H1 (cell line): Measurements from ENCODE around the gene DDX1. TPM values are rescaled to one million over a fixed set of nuclear protein-coding genes. Genes with fewer than 3 reads are reported as not detected.

Source experiments
- CTCF ChIA-PET: fragments of 300-600 bp; sonication (Branson Sonifier 250); formaldehyde crosslinking; loops from one replicate; lab custom pipeline; 2021; ENCODE audit not compliant: partially characterized antibody; lab: Charles Lee
- POLR2A ChIA-PET: fragments of 300-600 bp; sonication (Branson Sonifier 250); formaldehyde crosslinking; loops from one replicate; lab custom pipeline; 2021; ENCODE audit warnings: inconsistent platforms; ENCODE audit not compliant: partially characterized antibody; lab: Charles Lee
- DNase-seq, 2 experiments: peaks; one replicate each; pipeline versions ENCODE4 v3.0.0 to v3.0.0-alpha.2; 2010 to 2022; ENCODE audit warnings: low spot score in 2 of 2, low read depth in 1 of 2, mixed read lengths in 1 of 2
- FAIRE-seq: peaks from 2 replicates; lab custom pipeline; 2011; peaks lifted over from hg19 to GRCh38; lab: Jason Lieb, UNC
- H2AFZ ChIP-seq: 2 replicates; pipeline ENCODE4 v1.8.1; 2012; ENCODE audit warnings: low read length, inconsistent platforms
- H2AK5ac ChIP-seq: 2 replicates; pipeline ENCODE4 v1.6.1; 2013; ENCODE audit warnings: low read depth, low read length
- H2BK120ac ChIP-seq: replicated peaks from 2 replicates; pipeline ENCODE3; 2013; ENCODE audit warnings: low read depth, low read length, inconsistent platforms
- H2BK12ac ChIP-seq: 2 replicates; pipeline ENCODE4 v1.6.1; 2013; ENCODE audit warnings: low read depth, low read length
- H2BK15ac ChIP-seq: 2 replicates; pipeline ENCODE4 v1.6.1; 2013; ENCODE audit warnings: low read length
- H2BK20ac ChIP-seq: 2 replicates; pipeline ENCODE4 v1.6.1; 2013; ENCODE audit warnings: low read length
- H2BK5ac ChIP-seq: 2 replicates; pipeline ENCODE4 v1.6.1; 2013; ENCODE audit warnings: low read depth, low read length
- H3K14ac ChIP-seq: 2 replicates; pipeline ENCODE4 v1.6.1; 2013; ENCODE audit warnings: inconsistent platforms; ENCODE audit not compliant: insufficient read length
- H3K18ac ChIP-seq: 2 replicates; pipeline ENCODE4 v1.6.1; 2013; ENCODE audit warnings: low read length; ENCODE audit errors: extremely low read depth
- H3K23ac ChIP-seq: 2 replicates; pipeline ENCODE4 v1.6.1; 2013; ENCODE audit warnings: inconsistent platforms; ENCODE audit not compliant: insufficient read length
- H3K23me2 ChIP-seq: 2 replicates; pipeline ENCODE4 v1.6.1; 2013; ENCODE audit warnings: low read depth, low read length
- H3K27ac ChIP-seq: 2 replicates; pipeline ENCODE4 v1.6.1; 2011; ENCODE audit warnings: low read depth, low read length, inconsistent platforms
- H3K27me3 ChIP-seq, 4 experiments: replicated peaks in 1 of 4; 1 replicate in 1 of 4; 2 replicates in 3 of 4; pipeline versions ENCODE4 v1.6.1 to v1.8.1; 2011 to 2013; ENCODE audit warnings: low read length in 3 of 4, mild to moderate bottlenecking in 3 of 4, inconsistent platforms in 2 of 4, mixed read lengths in 2 of 4, moderate library complexity in 1 of 4; ENCODE audit not compliant: control insufficient read depth in 3 of 4, insufficient read depth in 3 of 4; ENCODE audit errors: extremely low read depth in 1 of 4
- H3K36me3 ChIP-seq, 4 experiments: 2 replicates each; pipeline versions ENCODE4 v1.6.1 to v1.8.1; 2011 to 2013; ENCODE audit warnings: mild to moderate bottlenecking in 4 of 4, low read length in 3 of 4, moderate library complexity in 2 of 4, control low read depth in 1 of 4, inconsistent platforms in 1 of 4; ENCODE audit not compliant: insufficient read depth in 4 of 4, control insufficient read depth in 2 of 4
- H3K4ac ChIP-seq: replicated peaks from 2 replicates; pipeline ENCODE3; 2013; ENCODE audit warnings: low read length, low read depth, mixed read lengths, inconsistent platforms; ENCODE audit not compliant: insufficient read length
- H3K4me1 ChIP-seq, 4 experiments: replicated peaks in 1 of 4; 1 replicate in 1 of 4; 2 replicates in 3 of 4; pipeline versions ENCODE4 v1.6.1 to v1.8.1; 2011 to 2013; ENCODE audit warnings: low read length in 3 of 4, inconsistent platforms in 2 of 4, mixed read lengths in 1 of 4; ENCODE audit not compliant: insufficient read depth in 4 of 4, control insufficient read depth in 3 of 4
- H3K4me2 ChIP-seq, 2 experiments: 2 replicates each; pipeline versions ENCODE4 v1.6.1 to v1.8.1; 2011 to 2013; ENCODE audit warnings: low read depth in 2 of 2, low read length in 2 of 2, control low read depth in 1 of 2, inconsistent platforms in 1 of 2, mild to moderate bottlenecking in 1 of 2; ENCODE audit not compliant: insufficient read depth in 1 of 2
- H3K4me3 ChIP-seq, 4 experiments: fragments of 200-600, 300-600 bp in 1 of 4; sonication (generic), shearing (Covaris generic), sonication (Bioruptor Twin) in 1 of 4; 2 replicates each; pipeline versions ENCODE4 v1.5.1 to v1.8.1; 2011 to 2016; ENCODE audit warnings: low read length in 4 of 4, low read depth in 3 of 4, control low read depth in 2 of 4, inconsistent platforms in 2 of 4, mild to moderate bottlenecking in 2 of 4, mixed read lengths in 1 of 4, moderate library complexity in 1 of 4; ENCODE audit not compliant: insufficient read depth in 2 of 4; ENCODE audit errors: extremely low read depth in 1 of 4
- H3K56ac ChIP-seq: replicated peaks from 2 replicates; pipeline ENCODE3; 2013; ENCODE audit warnings: low read depth, mild to moderate bottlenecking, mixed read lengths, low read length, inconsistent platforms; ENCODE audit not compliant: insufficient read length
- H3K79me1 ChIP-seq: 2 replicates; pipeline ENCODE4 v1.6.1; 2013; ENCODE audit warnings: low read depth, low read length, control low read depth
- H3K79me2 ChIP-seq, 2 experiments: 2 replicates each; pipeline versions ENCODE4 v1.6.1 to v1.8.1; 2012 to 2013; ENCODE audit warnings: low read length in 2 of 2, mild to moderate bottlenecking in 2 of 2, inconsistent platforms in 1 of 2; ENCODE audit not compliant: insufficient read depth in 2 of 2, control insufficient read depth in 1 of 2
- H3K9ac ChIP-seq, 4 experiments: replicated peaks in 1 of 4; 1 replicate in 1 of 4; 2 replicates in 3 of 4; pipeline versions ENCODE4 v1.6.1 to v1.8.1; 2011 to 2013; ENCODE audit warnings: low read depth in 3 of 4, low read length in 3 of 4, control low read depth in 2 of 4, mild to moderate bottlenecking in 2 of 4, moderate library complexity in 2 of 4, inconsistent platforms in 1 of 4; ENCODE audit errors: extremely low read depth in 1 of 4
- H3K9me3 ChIP-seq, 2 experiments: 2 replicates each; pipeline versions ENCODE4 v1.6.1 to v1.8.1; 2012 to 2013; ENCODE audit warnings: mild to moderate bottlenecking in 2 of 2, moderate library complexity in 2 of 2, control low read depth in 1 of 2, inconsistent platforms in 1 of 2, low read depth in 1 of 2, low read length in 1 of 2, mixed read lengths in 1 of 2; ENCODE audit not compliant: insufficient read depth in 2 of 2
- H4K20me1 ChIP-seq, 2 experiments: replicated peaks in 1 of 2; 2 replicates each; pipeline versions ENCODE3 to v1.8.1; 2011 to 2013; ENCODE audit warnings: inconsistent platforms in 2 of 2, low read length in 2 of 2, mild to moderate bottlenecking in 1 of 2; ENCODE audit not compliant: insufficient read depth in 2 of 2, control insufficient read depth in 1 of 2
- H4K5ac ChIP-seq: 2 replicates; pipeline ENCODE4 v1.6.1; 2013; ENCODE audit warnings: low read length, low read depth, mixed read lengths, inconsistent platforms; ENCODE audit not compliant: insufficient read length
- H4K8ac ChIP-seq: 2 replicates; pipeline ENCODE4 v1.8.0; 2013; ENCODE audit warnings: mild to moderate bottlenecking, moderate library complexity, low read length, inconsistent platforms; ENCODE audit not compliant: insufficient read depth; ENCODE audit errors: extremely low read depth
- H4K91ac ChIP-seq: replicated peaks from 2 replicates; pipeline ENCODE3; 2013; ENCODE audit warnings: low read length, mixed read lengths, inconsistent platforms; ENCODE audit not compliant: insufficient read length
- EZH2 ChIP-seq: fragments of 200-600 bp; sonication (generic); IDR thresholded peaks from 2 replicates; pipeline ENCODE4 v1.7.1; 2012; ENCODE audit warnings: low read depth, mild to moderate bottlenecking, moderate library complexity, low read length, inconsistent platforms; ENCODE audit not compliant: severe bottlenecking
- MAX ChIP-seq: IDR thresholded peaks from 2 replicates; pipeline ENCODE4 v1.6.1; 2012; ENCODE audit warnings: inconsistent platforms
- POLR2A ChIP-seq, 2 experiments: IDR thresholded peaks; 1 replicate in 1 of 2; 2 replicates in 1 of 2; pipeline ENCODE4 v1.6.1; 2011; ENCODE audit warnings: low read depth in 2 of 2, low read length in 2 of 2, mild to moderate bottlenecking in 2 of 2; ENCODE audit errors: control extremely low read depth in 1 of 2
- RAD21 ChIP-seq, 2 experiments: IDR thresholded peaks in 1 of 2; conservative IDR thresholded peaks in 1 of 2; 2 replicates each; pipeline ENCODE4 v1.6.1; 2011; ENCODE audit warnings: low read depth in 2 of 2, low read length in 2 of 2, improper control_type of control experiment in 1 of 2, inconsistent platforms in 1 of 2, mild to moderate bottlenecking in 1 of 2, moderate library complexity in 1 of 2
- RFX5 ChIP-seq: IDR thresholded peaks from 2 replicates; pipeline ENCODE4 v1.6.1; 2011; ENCODE audit warnings: low read depth, low read length, improper control_type of control experiment, borderline replicate concordance
- SAP30 ChIP-seq: fragments of 300-600 bp; sonication (generic); IDR thresholded peaks from 2 replicates; pipeline ENCODE4 v1.7.1; 2012; ENCODE audit warnings: low read length, moderate library complexity, mild to moderate bottlenecking, inconsistent platforms; ENCODE audit not compliant: insufficient read depth, insufficient replicate concordance
- SIN3A ChIP-seq, 2 experiments: IDR thresholded peaks in 1 of 2; conservative IDR thresholded peaks in 1 of 2; 2 replicates each; pipeline ENCODE4 v1.6.1; 2011 to 2012; ENCODE audit warnings: low read length in 2 of 2, improper control_type of control experiment in 1 of 2, low read depth in 1 of 2, mild to moderate bottlenecking in 1 of 2
- SIRT6 ChIP-seq: IDR thresholded peaks from one replicate; pipeline ENCODE4 v1.7.1; 2012; ENCODE audit warnings: low read length, inconsistent platforms
- SP1 ChIP-seq: IDR thresholded peaks from 2 replicates; pipeline ENCODE4 v1.6.1; 2011; ENCODE audit warnings: low read depth, low read length
- TAF1 ChIP-seq: IDR thresholded peaks from 2 replicates; pipeline ENCODE4 v1.6.1; 2011; ENCODE audit warnings: mild to moderate bottlenecking, low read depth, low read length
- WGBS, 2 experiments: shearing (Covaris generic) in 1 of 2; methylation state at CpG; one replicate each; pipeline versions ENCODE4 v1.1.6 to v1.1.7; 2013 to 2015; ENCODE audit warnings: low lambda C conversion rate in 2 of 2, mixed read lengths in 2 of 2, inconsistent platforms in 1 of 2, low coverage in 1 of 2, missing lambda C conversion rate in 1 of 2; ENCODE audit not compliant: insufficient replicate concordance in 2 of 2, insufficient coverage in 1 of 2, insufficient read length in 1 of 2; ENCODE audit errors: extremely low coverage in 1 of 2, missing lambda C conversion rate in 1 of 2; 5-methylcytosine and 5-hydroxymethylcytosine counted together
- polyA plus RNA-seq, 7 experiments: library from polyadenylated mRNA; depleted of rRNA in 3 of 7; stranded (reverse) in 5 of 7; unstranded in 2 of 7; fragments of >200 nt in 5 of 7; fragments of 200-250 nt in 2 of 7; gene quantifications; 1 replicate in 5 of 7; 2 replicates in 1 of 7; 4 replicates in 1 of 7; pipeline versions ENCODE4 v1.2.1 to v1.2.3, GENCODE V29; 2011 to 2013; ENCODE audit warnings: missing spikeins in 2 of 7, mixed read lengths in 2 of 7
- total RNA-seq: library from RNA; stranded (reverse); fragmentation: NEBNext Ultra II Directional; extraction: Animal tissue kit (Norgen Biotek cat#: 25700); gene quantifications from 2 replicates; pipeline ENCODE4 v1.2.1, GENCODE V29; 2021
- TF ChIP-seq, protein P1 (sequence below): IDR thresholded peaks from 2 replicates; pipeline ENCODE4 v1.6.1; 2012; ENCODE audit warnings: inconsistent platforms

The DDX1 gene
- total and polyA plus RNA-seq, 2 of the 8 experiments (the other 6 are each of a cell fraction or from before 2014, with no cell fraction given), result 51.1 to 161 TPM

- Histone ChIP-seq H2BK5ac (no peak overlapping the region), H3K14ac (no peak overlapping the region), H2AK5ac (no peak overlapping the region), H4K8ac (no peak overlapping the region), H2BK120ac (no peak overlapping the region), H3K4me2 (no peak overlapping the region), H3K4me3 (no peak overlapping the region), H3K23ac (no peak overlapping the region), H2AFZ (no peak overlapping the region), H3K23me2 (no peaks in the 10 kb centered on the region), H3K4ac (no peak overlapping the region), H2BK12ac (no peak overlapping the region), H3K4me1 (no peaks in the 10 kb centered on the region), H3K27me3 (no peaks in the 10 kb centered on the region), H2BK15ac (no peak overlapping the region), H3K9me3 (no peaks in the 10 kb centered on the region; a peak in 1 of 4 replicates), H3K18ac (no peak overlapping the region), H3K27ac (no peak overlapping the region), H4K20me1 (no peaks in the 10 kb centered on the region), H3K9ac (no peak overlapping the region), H4K5ac (no peak overlapping the region), H2BK20ac (no peak overlapping the region), H3K36me3 (no peaks in the 10 kb centered on the region), H4K91ac (no peak overlapping the region), H3K56ac (no peak overlapping the region), H3K79me1 (no peaks in the 10 kb centered on the region), H3K79me2 (no peaks in the 10 kb centered on the region)
- no peak for FAIRE-seq
- no peak for DNase-seq
- WGBS, 2 experiments, result 87% methylated on average over 6 of the region's 6 CpGs; no CpG with 5 or more reads in 1 of the 2 experiments
- POLR2A ChIA-PET, result interaction anchor here (1.1 kb wide), 1 partner anchor 19 kb away, joined by 3 read pairs; no protein-coding TSS in a partner anchor
- CTCF ChIA-PET, result interaction anchor here (0.9 to 5.1 kb wide), 8 partner anchors 9 to 199 kb away, joined by 3 to 15 read pairs (median 4); no protein-coding TSS in a partner anchor
- TF ChIP-seq EZH2 (no peak), RFX5 (no peak), SAP30 (no peak), RAD21 (IDR thresholded peaks at IDR 0.05 in 1 of 2, conservative IDR thresholded peaks at IDR 0.05 in 1 of 2; ENCODE audit: low read depth in 2 of 2, low read length in 2 of 2) (no peak), SP1 (no peak), TAF1 (no peak), SIRT6 (no peak), POLR2A (IDR thresholded peaks at IDR 0.05; ENCODE audit: control extremely low read depth in 1 of 2, low read depth in 2 of 2, low read length in 2 of 2) (no peak), SIN3A (conservative IDR thresholded peaks at IDR 0.05 in 1 of 2, IDR thresholded peaks at IDR 0.05 in 1 of 2; ENCODE audit: low read depth in 1 of 2, low read length in 2 of 2) (no peak), MAX (no peak)
- TF ChIP-seq, protein P1, sequence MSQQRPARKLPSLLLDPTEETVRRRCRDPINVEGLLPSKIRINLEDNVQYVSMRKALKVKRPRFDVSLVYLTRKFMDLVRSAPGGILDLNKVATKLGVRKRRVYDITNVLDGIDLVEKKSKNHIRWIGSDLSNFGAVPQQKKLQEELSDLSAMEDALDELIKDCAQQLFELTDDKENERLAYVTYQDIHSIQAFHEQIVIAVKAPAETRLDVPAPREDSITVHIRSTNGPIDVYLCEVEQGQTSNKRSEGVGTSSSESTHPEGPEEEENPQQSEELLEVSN, result no peak
These were observed 69.0 kb downstream of the DDX1 start for GRCh38 chr2:15660491-15661294.
